Stimulated activated naive CD8-positive, alpha-beta T cell treated with anti-CD3 and anti-CD28 coated beads, Interleukin-15, Interleukin-2, amounts not matched to agents 100 ng/mL and 50 ng/mL, for 24 hours (primary cell): Measurements from ENCODE around the gene NHP2.
A peak's percentile ranks its signal among the peaks of the same experiment; 100 is the strongest.
"Not testable (repeated sequence)": the region's sequence is repeated elsewhere in the genome, so short reads cannot be mapped to it uniquely, and the experiment has no call there.

Experiments
- H3K27ac Mint-ChIP-seq: one replicate; pipeline ENCODE4 v1.8.0; 2021; ENCODE audit warnings: mild to moderate bottlenecking, mixed read lengths
- H3K27me3 Mint-ChIP-seq: one replicate; pipeline ENCODE4 v1.8.0; 2021; ENCODE audit warnings: mixed read lengths
- H3K36me3 Mint-ChIP-seq: one replicate; pipeline ENCODE4 v1.8.0; 2021; ENCODE audit warnings: low read depth, mixed read lengths
- H3K4me1 Mint-ChIP-seq: one replicate; pipeline ENCODE4 v1.8.0; 2021; ENCODE audit warnings: low read depth, mixed read lengths
- H3K4me3 Mint-ChIP-seq: one replicate; pipeline ENCODE4 v1.8.0; 2021; ENCODE audit warnings: mild to moderate bottlenecking, mixed read lengths
- H3K9me3 Mint-ChIP-seq: one replicate; pipeline ENCODE4 v1.8.0; 2021; ENCODE audit warnings: mixed read lengths

The NHP2 gene

GRCh38 chr5:178153530-178154340 is at the start of gene NHP2:
Gene NHP2, minus strand, starts transcription at chr5:178153885. Its CDS starts 68 bp downstream, at chr5:178153817.
- Mint-ChIP-seq H3K27ac (peak within 1 kb of the TSS; percentile 91), H3K4me3 (peak within 1 kb of the TSS; percentile 94), H3K4me1 (peaks cover 59% of the 10 kb centered on the region), H3K36me3 (peaks cover 36% of the 10 kb centered on the region), H3K27me3 (no peaks in the 10 kb centered on the region), H3K9me3 (no peaks in the 10 kb centered on the region)

DNA sequence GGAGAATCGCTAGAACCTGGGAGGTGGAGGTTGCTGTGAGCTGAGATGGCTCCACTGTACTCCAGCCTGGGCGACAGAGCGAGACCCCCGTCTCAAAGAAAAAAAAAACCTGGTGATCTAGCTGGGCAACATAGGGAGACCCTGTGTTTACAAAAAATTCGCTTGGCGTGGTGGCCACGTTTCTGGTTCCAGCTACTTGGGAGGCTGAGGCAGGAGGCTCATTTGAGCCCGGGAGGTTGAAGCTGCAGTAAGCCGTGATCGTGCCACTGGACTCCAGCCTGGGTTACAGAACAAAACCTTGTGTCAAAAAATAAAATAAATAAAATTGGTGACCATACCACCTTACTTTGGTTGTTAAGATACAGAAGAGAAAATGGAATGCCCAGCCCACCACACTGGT is 48.9 kb upstream of the NHP2 start:
- H3K4me1 Mint-ChIP-seq: peaks cover 26% of the 10 kb centered on the region
- H3K27ac Mint-ChIP-seq: no peak overlapping the region
- H3K4me3 Mint-ChIP-seq: peak overlapping the region; percentile 65
- H3K36me3 Mint-ChIP-seq: peaks cover 28% of the 10 kb centered on the region
- H3K9me3 Mint-ChIP-seq: no peaks in the 10 kb centered on the region
- H3K27me3 Mint-ChIP-seq: peaks cover 3% of the 10 kb centered on the region

DNA sequence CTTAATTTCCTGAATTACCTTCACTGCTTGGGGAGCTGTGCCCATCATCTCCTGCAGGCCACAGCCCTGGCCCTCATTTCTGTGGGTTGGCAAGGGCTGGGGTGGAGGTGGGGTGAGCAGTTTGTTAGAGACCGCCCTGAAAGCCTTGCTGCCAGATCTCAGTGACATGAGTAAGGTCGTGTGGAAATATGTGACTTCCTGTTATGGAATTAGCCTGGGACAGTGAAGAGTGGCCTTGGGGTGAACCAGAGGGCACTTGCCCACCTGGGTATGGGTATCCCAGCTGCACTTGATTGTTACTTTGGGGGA is 48.2 kb upstream of the NHP2 start:
- Mint-ChIP-seq H3K4me3 (no peak overlapping the region), H3K27me3 (peaks cover 3% of the 10 kb centered on the region), H3K4me1 (peaks cover 20% of the 10 kb centered on the region), H3K36me3 (peaks cover 21% of the 10 kb centered on the region), H3K27ac (no peak overlapping the region), H3K9me3 (no peaks in the 10 kb centered on the region)

DNA sequence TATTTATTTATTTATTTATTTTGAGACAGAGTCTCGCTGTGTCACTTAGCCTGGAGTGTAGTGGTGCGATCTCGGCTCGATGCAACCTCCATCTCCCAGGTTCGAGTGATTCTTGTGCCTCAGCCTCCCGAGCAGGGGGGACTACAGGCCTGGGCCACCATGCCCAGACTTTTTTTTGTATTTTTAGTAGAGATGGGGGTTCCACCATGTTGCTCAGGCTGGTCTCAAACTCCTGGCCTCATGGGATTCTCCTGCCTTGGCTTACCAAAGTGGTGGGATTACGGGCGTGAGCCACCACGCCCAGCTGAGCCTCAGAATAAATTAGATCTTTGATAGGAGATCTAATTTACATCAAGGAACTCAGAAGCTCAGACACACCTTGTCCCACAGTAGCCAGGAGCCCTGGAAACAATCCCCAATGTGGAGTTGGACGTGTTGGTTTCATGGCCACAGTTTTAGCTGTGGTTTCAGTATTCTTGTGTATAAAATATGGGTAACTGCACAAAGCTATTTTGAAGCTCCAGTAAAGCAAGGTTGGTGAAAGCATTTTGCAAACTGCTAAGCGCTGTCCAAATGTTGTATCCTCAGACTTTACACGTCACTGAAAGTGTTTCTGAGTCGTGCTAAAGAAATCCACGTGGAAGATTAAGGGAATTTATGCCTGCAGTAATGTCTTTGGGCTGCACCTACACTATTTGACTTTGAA is 47.7 kb upstream of the NHP2 start:
- Mint-ChIP-seq H3K36me3 (peaks cover 16% of the 10 kb centered on the region), H3K4me3 (no peak overlapping the region), H3K27me3 (peaks cover 3% of the 10 kb centered on the region), H3K9me3 (no peaks in the 10 kb centered on the region), H3K27ac (no peak overlapping the region), H3K4me1 (peaks cover 15% of the 10 kb centered on the region)

- Mint-ChIP-seq H3K27me3 (peaks cover 3% of the 10 kb centered on the region), H3K4me3 (no peak overlapping the region), H3K9me3 (no peaks in the 10 kb centered on the region), H3K36me3 (peaks cover 4% of the 10 kb centered on the region), H3K4me1 (peaks cover 6% of the 10 kb centered on the region), H3K27ac (no peak overlapping the region)
Observed at GRCh38 chr5:178199581-178200434, 46.1 kb upstream of the NHP2 start.

DNA sequence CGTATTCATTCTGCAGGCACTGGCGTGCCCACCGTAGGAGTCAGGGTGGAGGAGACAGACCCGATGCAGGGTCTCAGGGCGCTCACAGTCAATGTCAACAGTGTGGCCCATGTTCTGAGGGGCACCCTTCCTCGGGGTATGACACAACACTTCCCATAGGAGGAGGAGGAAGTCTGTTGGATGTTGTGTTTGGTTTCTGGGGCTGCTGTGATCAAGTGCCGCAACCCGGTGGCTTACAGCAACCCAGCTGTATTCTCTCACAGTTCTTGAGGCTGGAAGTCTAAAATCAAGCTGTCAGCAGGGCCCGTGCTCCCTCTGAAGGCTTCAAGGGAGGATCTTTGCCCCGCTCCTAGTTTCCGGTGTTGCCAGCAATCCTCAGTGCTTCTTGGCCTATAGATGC is 45.0 kb upstream of the NHP2 start:
- Mint-ChIP-seq H3K27ac (no peak overlapping the region), H3K4me1 (peaks cover 7% of the 10 kb centered on the region), H3K27me3 (no peaks in the 10 kb centered on the region), H3K36me3 (no peaks in the 10 kb centered on the region), H3K4me3 (no peak overlapping the region), H3K9me3 (no peaks in the 10 kb centered on the region)

DNA sequence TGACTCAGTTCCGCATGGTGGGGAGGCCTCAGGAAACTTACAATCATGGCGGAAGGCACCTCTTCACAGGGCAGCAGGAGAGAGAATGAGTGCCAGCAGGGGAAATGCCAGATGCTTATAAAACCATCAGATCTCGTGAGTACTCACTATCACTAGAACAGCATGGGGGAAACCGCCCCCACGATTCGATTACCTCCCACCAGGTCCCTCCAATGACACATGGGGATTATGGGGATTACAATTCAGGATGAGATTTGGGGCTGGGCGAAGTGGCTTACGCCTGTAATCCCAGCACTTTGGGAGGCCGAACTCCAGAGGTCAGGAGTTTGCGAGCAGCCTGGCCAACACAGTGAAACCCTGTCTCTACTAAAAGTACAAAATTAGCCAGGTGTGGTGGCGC is 44.5 kb upstream of the NHP2 start:
- H3K36me3 Mint-ChIP-seq, H3K4me3 Mint-ChIP-seq, H3K27me3 Mint-ChIP-seq, H3K9me3 Mint-ChIP-seq, H3K27ac Mint-ChIP-seq: not testable (repeated sequence)
- peaks cover 11% of the 10 kb centered on the region for H3K4me1 Mint-ChIP-seq

- H3K9me3 Mint-ChIP-seq: no peaks in the 10 kb centered on the region
- H3K4me1 Mint-ChIP-seq: peaks cover 12% of the 10 kb centered on the region
- H3K27me3 Mint-ChIP-seq: peaks cover 6% of the 10 kb centered on the region
- no peak overlapping the region for H3K4me3 Mint-ChIP-seq
- H3K27ac Mint-ChIP-seq: no peak overlapping the region
- no peaks in the 10 kb centered on the region for H3K36me3 Mint-ChIP-seq
Observed at GRCh38 chr5:178196986-178197385, 43.3 kb upstream of the NHP2 start.

DNA sequence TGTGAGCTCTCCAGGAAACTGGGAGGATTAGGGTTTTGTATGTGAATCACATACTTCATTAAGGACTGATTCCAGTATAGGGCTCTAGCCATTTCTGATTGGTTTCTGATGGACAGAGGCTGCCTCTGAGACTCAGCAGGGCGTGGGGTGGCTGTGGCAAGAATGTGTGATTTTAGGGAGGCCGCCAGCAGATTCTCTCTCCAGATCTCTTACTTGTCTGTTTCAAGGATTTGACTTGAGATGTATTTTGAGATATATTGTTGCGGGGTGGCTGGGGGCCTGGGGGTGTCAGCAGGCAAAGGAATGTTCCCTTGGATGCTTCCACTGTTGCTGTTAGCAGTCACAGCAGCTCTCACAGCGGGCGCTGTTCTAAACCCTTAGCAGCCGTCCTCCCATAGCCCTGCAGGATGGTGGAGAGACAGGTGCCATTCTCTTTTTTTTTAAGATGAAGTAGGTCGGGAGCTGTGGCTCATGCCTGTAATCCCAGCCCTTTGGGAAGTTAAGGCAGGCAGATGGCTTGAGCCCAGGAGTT is 42.7 kb upstream of the NHP2 start:
- Mint-ChIP-seq H3K36me3 (no peaks in the 10 kb centered on the region), H3K27me3 (peaks cover 6% of the 10 kb centered on the region), H3K27ac (no peak overlapping the region), H3K4me3 (no peak overlapping the region), H3K4me1 (peaks cover 12% of the 10 kb centered on the region), H3K9me3 (no peaks in the 10 kb centered on the region)

- Mint-ChIP-seq H3K27me3 (peaks cover 6% of the 10 kb centered on the region), H3K36me3 (no peaks in the 10 kb centered on the region), H3K27ac (no peak overlapping the region)
Observed at GRCh38 chr5:178194026-178194425, 40.3 kb upstream of the NHP2 start.

GRCh38 chr5:178193251-178193809 is 39.6 kb upstream of the NHP2 start:
- Mint-ChIP-seq H3K4me1 (peaks cover 12% of the 10 kb centered on the region), H3K9me3 (no peaks in the 10 kb centered on the region), H3K4me3 (no peak overlapping the region), H3K36me3 (no peaks in the 10 kb centered on the region), H3K27me3 (peaks cover 6% of the 10 kb centered on the region), H3K27ac (no peak overlapping the region)

More at GRCh38 chr5:178194026-178194425, 40.3 kb upstream of the NHP2 start:
- Mint-ChIP-seq H3K4me1 (peaks cover 12% of the 10 kb centered on the region), H3K9me3 (no peaks in the 10 kb centered on the region), H3K4me3 (no peak overlapping the region)

GRCh38 chr5:178192787-178193186 is 39.1 kb upstream of the NHP2 start:
- H3K27ac Mint-ChIP-seq: no peak overlapping the region
- H3K4me3 Mint-ChIP-seq: no peak overlapping the region
- H3K36me3 Mint-ChIP-seq: no peaks in the 10 kb centered on the region
- H3K4me1 Mint-ChIP-seq: peaks cover 12% of the 10 kb centered on the region
- H3K27me3 Mint-ChIP-seq: peaks cover 6% of the 10 kb centered on the region
- no peaks in the 10 kb centered on the region for H3K9me3 Mint-ChIP-seq

- no peaks in the 10 kb centered on the region for H3K36me3 Mint-ChIP-seq
Observed at GRCh38 chr5:178192244-178192643, 38.6 kb upstream of the NHP2 start.

GRCh38 chr5:178191661-178192060 is 38.0 kb upstream of the NHP2 start:
- no peak overlapping the region for H3K4me3 Mint-ChIP-seq
- peaks cover 12% of the 10 kb centered on the region for H3K4me1 Mint-ChIP-seq
- no peaks in the 10 kb centered on the region for H3K9me3 Mint-ChIP-seq
- H3K27me3 Mint-ChIP-seq: peaks cover 6% of the 10 kb centered on the region
- H3K36me3 Mint-ChIP-seq: no peaks in the 10 kb centered on the region
- H3K27ac Mint-ChIP-seq: no peak overlapping the region

More at GRCh38 chr5:178192244-178192643, 38.6 kb upstream of the NHP2 start:
- Mint-ChIP-seq H3K27me3 (peaks cover 6% of the 10 kb centered on the region), H3K4me3 (no peak overlapping the region), H3K4me1 (peaks cover 12% of the 10 kb centered on the region), H3K9me3 (no peaks in the 10 kb centered on the region), H3K27ac (no peak overlapping the region)
